Activated CD4-positive, alpha-beta T cell treated with anti-CD3 and anti-CD28 coated beads, Interleukin-2, amount 50 U/mL, for 4 hours (primary cell): Measurements from ENCODE around the gene ARL10.

Source experiments
- DNase-seq, 2 experiments: peaks; one replicate each; pipeline ENCODE4 v3.0.0-alpha.2; 2020

ARL10 gene

GRCh38 chr5:176413255-176413565 is 47.9 kb downstream of the ARL10 start:
- DNase-seq = no peak

DNA sequence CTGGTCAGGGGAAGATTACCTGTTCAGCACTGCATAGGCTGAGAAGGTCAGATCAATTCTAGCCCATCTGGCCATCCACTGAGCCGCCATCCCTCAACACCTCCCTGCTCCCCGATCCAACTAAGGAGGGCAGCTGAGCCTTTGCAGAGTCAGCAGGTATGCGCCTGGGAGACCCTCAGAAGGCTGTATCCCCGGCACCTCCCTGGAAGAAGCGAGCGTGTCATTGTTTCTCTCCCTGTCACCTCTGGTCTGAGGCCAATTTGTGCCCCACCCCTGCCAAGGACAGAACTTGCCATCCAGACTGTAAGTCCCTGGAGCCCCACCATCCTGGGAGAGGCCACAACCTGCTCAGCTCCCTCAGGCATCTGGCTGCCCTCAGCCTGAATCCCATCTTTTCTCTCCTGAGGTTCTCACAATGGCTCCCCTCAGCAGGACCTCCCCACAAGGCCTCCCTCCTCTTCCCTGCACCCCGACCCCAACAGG is 48.5 kb downstream of the ARL10 start:
- DNase-seq = no peak

GRCh38 chr5:176414704-176415103 is 49.4 kb downstream of the ARL10 start:
- DNase-seq = no peak

DNA sequence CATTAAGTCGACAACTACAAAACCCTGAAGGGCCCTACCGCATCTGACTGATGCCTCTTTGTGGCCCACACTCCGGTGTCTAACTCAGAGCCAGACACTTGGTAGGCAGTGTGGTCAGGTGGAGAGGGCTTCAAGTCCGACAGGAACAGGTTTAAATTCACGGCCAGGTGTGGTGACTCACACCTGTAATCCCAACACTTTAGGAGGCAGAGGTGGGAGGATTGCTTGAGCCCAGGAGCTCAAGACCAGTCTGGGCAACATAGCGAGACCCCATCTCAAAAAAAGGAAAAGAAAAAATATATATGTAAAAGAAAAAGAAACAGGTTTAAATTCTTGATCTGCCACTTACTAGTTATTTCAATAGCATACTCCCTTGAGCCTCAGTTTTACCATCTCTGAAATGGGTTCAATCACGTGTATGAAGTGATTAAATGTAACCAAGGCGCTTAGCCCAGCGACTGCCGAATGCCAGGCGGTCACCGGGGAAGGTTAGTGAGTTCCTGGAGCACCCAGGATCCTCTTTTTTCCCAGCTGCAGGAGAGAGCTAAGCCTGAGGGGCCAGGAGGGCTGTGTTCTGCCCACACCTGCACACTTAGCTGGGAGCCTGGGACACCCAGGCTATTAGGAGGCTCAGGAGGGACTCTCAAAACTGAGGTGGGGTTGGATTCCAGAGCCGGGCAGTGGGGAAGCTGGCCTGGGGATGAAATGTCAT is 50.1 kb downstream of the ARL10 start:
- DNase-seq = no peak

DNA sequence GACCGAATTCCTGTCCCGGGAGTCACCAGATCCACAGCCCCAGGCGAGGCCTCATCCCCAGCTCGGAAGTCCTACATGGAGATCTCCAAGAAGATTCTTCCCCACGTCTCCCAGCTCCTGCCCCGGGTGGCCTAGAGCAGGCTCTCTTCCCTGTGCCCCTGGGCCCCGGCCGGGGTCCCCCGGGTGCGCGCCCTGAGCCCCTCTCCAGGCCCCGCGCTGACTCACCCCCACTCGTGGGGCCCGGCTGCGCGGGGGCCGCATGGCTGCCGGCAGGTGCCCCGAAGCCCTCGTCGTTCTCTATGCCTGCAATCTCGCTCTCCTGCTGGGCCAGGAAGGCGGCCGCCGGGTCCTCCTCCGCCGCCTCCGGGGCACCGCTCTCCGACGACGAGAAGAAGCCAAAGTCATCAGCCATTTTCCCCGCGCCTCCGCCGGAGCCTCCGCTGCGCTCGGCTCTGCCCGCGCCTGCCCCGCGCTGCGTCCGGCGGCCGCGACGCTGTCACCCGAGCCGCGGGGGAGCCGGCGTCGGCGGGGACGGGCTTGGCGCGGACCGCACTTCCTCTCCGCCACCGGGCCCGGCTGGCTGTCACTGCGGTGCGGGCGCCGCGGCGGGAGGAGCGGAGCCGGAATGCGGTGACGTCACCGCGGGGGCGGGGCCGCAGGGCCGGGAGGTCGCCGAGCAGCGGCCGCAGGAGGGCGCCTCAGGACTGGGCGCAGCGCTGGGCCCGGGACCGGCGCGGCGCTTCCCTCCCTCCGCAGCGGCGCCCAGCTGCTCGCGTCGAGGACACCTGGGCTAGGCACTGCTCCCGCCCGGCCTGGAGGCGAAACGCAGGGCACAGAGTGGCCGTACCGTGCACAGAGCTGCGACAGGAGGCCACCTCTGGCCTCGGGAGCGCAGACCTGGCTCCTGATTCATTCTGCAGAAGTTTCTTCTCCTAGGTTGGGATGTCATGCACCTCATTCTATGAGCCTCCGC is 51.0 kb downstream of the ARL10 start, which contains the start of gene CLTB:
CLTB (minus strand) TSS at position 588 of the 973 bp plus-strand sequence; CDS start at position 412, 176 bp downstream.
- DNase-seq = peak; percentile 83 to 86

DNA sequence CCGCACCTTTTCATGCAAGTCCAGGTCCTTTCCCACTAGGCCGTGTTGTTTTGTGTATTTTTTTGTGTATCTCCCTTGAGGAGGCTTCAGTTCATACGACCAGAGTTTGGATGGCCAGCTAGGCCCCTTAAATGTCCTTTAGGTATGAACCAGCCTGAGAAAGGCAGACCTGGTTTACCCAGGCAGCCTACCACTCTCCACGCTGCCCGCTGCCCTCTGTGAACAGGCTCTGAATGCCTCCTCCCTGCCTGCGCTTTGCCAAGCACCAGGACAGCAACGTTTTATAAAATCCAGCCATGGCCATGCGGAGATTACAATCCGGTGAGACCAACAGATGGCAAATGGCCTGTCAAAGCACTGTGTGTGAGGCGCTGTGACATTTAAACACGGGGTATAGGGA is 51.7 kb downstream of the ARL10 start:
- no peak for DNase-seq

GRCh38 chr5:176418251-176418650 is 53.0 kb downstream of the ARL10 start:
- no peak for DNase-seq

- no peak for DNase-seq
Observed at GRCh38 chr5:176420086-176420485, 54.8 kb downstream of the ARL10 start.

- DNase-seq = no peak
Observed at GRCh38 chr5:176420972-176421544, 55.8 kb downstream of the ARL10 start.

- no peak for DNase-seq
Observed at GRCh38 chr5:176424181-176424580, 58.9 kb downstream of the ARL10 start.

DNA sequence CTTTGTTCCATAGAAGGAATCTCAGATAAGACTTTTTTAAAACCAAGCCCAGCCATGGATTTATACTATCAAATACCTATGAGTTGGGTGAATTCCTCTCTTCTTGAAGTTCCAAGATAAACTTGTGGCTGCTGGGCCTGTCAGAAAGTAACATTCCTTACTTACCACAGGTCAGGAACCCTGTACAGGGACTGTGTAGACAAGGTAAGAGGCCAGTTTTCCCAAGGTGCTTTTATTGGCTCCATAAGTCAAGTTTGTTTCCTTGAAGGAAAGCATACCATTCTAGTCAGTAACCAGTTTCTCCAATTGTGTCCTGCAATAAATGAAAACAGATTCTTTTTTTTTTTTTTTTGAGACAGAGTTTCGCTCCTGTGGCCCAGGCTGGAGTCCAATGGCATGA is 59.9 kb downstream of the ARL10 start:
- no peak for DNase-seq

DNA sequence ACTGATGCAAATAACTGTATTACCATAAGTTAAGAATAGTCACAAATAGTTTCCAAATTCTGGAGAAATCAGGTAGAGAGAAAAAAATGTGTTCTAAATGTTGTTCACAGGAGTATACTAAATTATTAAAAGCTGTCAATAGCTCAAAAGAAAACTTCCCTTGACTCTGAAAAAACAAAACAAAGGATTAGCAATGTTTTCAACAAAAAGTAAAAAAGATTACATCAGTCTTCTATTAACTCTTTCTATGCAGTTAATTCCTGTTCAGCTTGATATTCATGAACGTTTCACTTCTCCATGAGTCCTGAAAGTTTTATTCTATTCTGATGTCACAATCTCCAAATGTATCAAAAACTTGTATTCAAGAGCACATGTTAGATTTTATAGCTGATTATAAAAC is 60.5 kb downstream of the ARL10 start:
- no peak for DNase-seq

GRCh38 chr5:176426876-176427275 is 61.6 kb downstream of the ARL10 start:
- no peak for DNase-seq

DNA sequence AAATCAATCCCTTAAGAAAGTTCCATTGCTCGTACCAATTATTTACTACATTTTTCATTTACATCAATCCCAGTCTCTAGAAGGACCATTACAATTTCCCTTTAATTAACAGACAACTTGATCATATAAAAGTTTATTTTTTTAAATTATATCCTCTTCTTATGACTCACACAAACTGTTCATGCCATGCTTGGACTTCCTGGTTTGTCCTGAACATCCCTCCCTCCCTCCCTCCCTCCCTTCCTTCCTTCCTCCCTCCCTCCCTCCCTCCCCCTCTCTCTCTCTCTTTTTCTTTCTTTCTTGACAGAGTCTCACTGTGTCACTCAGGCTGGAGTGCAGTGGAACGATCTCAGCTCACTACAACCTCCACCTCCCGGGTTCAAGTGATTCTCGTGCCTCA is 62.7 kb downstream of the ARL10 start:
- no peak for DNase-seq

- no peak for DNase-seq
Observed at GRCh38 chr5:176429972-176430371, 64.7 kb downstream of the ARL10 start.
